ENCODE data around the gene TMEM200A.

TMEM200A gene

DNA sequence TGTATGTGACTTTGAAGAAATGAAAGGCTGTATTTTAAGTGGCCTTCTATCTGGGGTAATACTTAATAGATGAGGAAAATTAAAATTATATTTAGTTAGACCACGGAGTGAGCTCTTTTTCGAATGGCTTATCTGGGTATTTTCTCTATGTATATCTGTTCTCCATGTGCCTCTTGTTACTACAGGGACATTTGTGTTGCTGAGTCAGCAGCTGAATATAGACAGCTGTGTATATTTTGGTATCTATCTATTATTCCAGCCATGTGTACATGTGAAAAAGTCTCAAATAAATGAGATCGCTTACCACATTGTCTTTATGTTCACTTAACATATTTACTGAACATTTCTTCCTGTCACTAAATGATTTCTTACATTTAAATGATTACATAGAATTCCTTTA, 57.2 kb downstream of the TMEM200A start:
- no peak for DNase-seq

DNA sequence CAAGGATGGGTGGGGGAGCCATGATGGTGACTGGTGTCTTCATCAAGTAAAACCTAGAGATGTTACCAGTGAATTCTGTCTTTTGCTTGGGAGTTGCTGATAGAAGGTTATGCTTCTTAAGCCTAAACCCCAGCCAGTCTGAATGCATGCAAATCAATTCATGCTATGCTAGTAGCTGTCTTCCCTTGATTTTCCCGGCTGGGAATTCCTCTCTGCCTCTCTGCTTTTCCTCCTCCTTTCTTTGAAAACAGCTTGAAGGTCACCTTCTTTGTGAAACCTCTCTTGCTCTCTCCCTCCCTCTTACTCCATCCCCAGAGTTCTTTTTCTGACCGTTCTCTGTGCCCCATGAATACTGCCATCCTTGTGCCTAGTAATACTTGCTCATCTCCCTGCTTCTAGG, 58.9 kb downstream of the TMEM200A start:
- DNase-seq, result no peak

DNA sequence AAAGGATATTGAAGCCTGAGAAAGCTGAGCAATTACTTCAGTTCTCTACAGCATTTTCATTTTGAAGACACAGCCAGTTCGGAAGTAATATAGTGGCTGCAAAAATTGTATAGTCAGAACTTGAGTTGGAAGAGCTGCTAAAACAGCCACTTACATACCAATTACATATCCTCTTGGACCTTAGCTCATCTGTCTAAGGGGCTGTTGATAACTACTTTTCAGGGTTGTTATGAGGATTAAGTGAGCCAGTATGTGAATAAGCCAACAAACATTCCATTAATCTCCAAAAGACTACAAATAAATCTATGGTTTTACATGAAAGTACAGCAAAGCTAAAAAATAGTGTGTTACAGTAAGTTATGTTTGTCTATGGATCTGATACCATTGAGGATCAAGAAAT, 59.7 kb downstream of the TMEM200A start:
- DNase-seq, result no peak

DNA sequence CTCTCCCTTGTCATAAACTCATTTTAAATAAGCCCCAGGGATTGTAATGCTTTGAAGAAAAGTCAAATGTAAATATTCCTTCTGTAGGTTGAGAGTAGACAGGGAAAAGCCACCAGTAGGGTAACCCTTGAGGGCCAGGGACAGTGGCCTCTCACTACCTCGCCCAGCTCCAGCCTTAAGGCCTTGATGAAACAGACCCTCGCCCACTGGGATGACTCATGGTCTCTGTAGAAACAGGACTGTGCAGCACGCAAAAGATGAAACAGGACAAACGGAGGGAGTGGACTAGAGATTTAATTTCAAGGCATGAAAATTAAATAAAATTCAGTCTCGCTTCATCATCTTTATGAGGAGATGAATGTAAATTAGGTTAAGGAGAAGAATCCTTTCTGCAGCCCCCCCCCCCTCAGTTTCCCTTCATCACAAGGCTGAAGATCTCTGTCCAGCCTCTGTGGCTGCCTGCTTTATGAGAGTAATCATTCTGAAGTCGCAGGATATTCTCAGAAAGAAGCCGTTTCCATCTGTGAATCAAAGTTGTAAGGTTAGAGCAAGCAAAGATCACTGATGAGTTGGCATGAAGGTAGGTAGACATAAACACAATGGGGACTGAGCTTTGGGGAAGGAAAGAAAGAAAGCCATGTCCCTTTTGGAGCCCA, 60.4 kb downstream of the TMEM200A start:
- DNase-seq, result no peak

DNA sequence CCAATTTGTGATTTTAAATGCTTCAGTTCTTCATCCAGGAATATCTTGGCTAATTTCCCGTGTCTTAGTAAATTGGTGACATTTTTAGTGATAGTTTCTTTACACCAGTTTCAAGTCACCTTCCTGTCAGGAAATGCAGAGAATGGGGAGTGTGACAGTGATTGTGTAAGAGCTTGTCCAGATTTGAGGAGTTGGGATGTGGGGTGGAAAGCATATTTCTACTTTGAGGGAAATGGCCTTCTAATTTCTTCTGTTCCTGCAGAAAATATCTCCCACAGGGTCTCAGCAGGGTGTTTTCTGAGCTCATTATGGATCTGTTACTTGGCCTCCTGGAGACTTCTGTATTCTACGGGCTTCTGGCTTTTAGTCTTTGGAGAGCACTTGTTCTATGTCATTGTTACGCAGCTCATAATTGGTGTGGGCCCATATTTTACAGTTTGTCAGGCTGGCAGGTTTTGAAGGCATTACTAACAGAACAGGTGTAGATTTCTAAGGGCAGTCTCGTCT, 65.6 kb downstream of the TMEM200A start:
- no peak for DNase-seq

DNA sequence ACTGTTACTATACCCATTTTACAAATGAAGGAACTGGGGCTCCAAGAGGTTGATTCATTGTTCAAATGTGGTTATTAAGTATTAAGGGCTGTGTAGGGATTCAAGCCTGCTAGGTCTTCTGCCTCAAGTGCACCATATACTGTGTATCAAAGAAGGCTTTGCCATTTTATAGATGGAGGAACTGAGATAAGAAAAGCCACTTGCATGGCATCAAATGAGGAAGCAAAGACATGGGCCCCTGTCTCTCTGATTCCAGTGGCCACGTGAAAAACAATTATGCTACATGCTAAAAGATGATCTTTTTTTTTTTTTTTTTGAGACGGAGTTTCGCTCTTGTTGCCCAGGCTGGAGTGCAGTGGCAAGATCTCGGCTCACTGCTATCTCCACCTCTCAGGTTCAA, 67.0 kb downstream of the TMEM200A start:
- no peak for DNase-seq

DNA sequence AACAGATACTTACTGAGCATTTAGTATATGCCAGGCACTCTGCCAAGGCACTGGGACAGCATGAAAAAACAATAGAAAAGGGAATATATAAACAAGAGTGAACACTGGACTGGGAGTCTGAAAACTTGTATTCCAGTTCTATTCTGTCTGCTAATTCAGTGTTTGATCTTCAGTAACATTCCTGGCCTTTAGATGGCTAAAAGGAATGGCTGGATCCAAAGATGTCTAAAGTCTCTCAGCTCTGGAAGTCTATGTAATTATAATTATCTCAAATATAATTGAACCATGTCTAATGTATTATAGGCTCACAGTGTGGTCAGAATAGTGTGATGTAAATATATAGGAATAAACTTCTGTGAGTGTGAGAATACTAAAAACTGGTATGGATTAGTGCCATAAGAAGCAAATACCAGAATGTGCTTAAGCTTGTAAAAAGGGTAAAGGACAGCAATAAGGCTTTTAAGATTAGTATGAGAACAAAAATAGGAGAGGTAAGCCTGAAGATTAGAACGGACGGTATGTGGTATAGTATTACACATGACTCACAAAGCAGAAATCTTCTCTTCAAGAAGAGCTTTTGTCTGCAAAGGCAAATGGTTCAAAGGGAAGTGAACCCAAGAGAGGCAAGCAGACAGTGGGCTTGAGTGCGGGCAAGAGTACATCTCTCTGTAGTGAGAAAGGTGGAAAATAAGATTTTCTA, 68.5 kb downstream of the TMEM200A start:
- no peak for DNase-seq

DNA sequence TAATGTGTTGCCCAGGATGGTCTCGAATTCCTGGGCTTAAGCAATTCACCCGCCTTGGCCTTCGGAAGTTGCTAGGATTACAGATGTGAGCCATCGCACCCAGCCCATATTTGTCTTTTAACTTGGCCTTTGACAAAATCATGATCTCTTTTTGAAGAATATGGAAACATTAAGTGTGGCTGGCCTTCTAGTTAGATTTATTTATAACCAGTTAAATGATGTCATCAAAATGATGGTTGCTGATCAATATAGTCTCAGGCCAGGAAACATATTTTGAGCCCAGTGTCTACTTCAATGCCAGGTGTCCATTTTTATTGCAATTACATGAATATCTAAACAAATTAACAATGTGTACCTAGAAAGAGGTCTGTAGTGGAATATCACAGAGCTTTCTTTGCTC, 69.4 kb downstream of the TMEM200A start:
- DNase-seq, result no peak

DNA sequence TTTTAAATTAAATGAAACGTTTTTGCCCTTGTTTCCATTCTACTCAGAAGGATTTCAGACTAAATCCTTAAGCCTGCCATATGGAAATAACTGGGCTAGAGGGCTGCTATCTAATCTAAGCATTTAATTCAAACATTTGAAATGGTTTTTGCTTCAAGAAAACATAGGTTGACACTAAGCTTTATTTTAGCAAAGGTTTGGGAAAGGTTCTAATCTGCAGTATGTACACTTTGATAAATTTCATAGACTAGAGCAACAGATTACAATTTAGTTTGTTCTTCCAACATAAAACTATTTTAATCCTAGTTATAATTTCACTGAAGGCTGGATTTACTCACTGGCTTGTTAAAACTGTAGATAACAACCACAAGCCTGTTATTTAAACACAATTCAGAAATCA, 72.1 kb downstream of the TMEM200A start:
- no peak for DNase-seq

DNA sequence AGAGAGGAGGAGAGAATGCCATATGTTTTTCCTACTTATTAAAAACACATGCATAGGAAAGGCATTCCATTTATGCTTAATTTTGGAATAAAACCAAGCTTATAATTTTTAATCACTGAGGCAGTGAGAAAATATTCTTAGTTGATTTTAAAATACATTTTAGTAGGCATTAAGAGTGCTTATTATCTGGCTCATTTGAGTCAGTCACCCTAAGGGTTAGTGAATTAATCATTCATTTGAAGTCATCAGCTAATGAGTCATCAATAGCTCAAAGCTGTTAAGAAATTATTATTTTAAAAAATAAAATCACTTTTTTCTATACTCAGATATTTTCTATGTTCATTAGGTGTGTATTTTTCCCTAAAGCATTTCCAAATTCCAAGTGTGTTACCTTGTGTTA, 81.6 kb downstream of the TMEM200A start:
- no peak for DNase-seq

DNA sequence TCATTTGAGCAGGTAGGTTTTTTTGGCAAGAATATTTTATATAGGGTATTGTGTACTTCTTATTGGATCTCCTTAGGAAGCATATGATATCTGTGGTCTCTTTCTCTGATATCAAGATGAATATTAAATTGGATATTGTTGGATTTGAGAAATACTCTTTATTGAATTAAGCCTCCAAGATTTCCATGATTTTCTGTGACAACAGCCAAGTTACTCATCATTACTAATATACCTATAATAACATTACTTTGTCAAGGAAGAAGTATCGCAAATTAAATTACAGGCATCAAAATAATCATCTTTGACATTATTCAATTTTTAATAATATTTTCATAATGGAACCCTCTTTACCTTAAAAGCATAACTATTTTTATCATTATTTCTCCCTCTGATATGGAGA, 86.5 kb downstream of the TMEM200A start:
- DNase-seq, result no peak

DNA sequence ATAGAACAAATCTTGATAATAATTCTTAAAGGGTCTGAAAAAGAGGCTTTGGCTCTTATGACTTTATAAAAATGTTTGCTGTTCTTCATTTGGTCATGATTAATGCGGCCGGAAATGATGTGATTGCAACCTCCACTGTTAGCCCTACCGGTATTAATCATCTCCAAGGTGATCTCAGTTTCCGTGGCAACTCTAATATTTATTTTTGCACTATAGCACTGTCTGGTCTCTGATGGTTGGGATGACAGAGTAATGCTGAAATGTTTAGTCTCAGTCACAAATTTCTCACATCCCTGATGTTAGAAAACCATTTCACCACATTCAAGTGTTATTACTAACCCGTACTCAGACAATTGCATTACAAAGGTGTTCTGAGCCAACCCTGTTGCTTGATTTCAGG, 87.4 kb downstream of the TMEM200A start:
- no peak for DNase-seq

DNA sequence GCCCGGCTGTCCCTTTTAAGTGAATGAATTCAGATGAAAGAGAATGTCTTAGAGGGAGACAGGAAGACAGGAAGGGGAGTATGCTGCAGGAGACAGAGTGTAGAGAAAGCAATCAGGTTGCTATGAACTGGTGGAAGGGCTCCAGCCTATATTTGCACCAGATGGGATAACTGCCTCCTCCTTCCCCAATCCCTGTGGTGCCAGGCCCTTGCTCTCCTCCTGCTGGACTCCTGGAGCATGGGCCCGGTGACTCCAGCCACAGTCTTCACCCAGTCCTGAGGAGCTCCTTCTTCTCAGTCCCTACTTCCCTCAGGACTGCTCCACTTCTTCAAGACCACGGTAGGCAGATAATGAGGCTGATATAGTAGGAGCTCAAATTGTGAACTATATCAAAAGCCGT, 91.8 kb downstream of the TMEM200A start:
- no peak for DNase-seq

DNA sequence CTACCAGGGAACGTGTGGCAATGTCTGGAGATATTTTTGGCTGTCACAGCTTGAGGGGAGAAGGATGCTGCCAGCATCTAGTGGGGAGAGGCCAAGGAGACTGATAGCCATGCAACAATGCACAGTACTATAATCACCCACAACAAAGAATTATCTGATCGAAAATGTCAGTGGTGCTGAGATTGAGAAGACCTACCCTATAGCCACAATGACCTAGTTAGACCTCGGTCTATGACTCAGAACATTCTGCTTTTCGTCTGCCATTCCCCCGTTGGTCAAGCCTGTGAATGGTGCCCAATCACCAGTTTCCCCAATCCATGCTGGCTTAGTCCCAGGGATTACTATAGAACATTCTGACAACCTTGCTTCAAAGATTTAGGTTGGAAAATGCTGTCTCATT, 93.5 kb downstream of the TMEM200A start:
- no peak for DNase-seq

DNA sequence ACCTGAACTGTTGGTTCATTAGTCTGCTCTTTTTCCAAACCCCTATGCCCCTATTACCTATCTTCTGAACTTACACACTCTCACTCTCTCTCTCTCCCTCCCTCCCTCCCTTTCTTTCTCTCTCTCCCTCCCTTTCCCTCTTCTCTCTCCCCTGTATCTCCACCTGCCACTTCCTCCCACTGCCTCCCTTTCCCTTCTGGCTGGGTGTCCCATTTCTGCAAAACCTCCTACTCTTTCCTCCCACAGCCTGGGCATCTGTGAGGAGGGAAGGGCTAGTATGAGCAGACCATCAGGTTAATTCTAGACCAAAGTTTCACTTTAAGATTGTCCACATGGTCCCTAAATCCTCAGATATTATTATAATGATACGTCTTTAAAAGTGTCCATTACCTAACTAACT, 95.1 kb downstream of the TMEM200A start:
- no peak for DNase-seq

DNA sequence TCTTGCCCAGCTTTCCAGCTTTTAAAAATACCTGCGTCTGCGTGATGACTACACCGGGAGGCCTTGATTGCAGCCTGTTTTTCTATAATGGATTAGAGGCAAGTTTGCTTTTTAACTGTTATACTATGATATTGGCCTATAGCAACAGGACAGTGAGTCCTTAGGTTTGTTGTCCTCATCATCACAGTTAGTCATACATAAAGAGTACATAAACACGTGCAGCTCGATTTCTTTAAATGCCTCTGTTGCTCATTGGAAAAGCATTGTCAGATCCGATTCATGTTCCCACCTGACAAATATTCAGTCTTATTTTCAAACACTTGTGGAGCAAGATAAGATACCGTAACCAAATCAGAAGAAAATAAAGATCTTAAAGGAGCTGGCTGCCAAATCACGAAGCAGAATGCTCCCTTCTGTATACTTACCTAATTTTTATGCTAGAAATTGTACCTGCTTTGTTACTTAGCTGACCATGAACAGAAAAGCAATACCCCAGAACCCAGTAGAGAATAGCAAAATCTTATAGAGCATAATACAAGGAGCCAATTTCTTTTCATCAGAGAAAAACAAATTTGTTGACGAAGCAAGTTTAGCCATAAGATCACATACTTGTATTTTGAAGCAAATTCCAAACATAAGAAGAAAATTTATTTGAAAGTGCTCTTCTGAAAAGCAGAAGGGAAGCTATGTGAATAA, 100.4 kb downstream of the TMEM200A start:
- DNase-seq, result no peak

DNA sequence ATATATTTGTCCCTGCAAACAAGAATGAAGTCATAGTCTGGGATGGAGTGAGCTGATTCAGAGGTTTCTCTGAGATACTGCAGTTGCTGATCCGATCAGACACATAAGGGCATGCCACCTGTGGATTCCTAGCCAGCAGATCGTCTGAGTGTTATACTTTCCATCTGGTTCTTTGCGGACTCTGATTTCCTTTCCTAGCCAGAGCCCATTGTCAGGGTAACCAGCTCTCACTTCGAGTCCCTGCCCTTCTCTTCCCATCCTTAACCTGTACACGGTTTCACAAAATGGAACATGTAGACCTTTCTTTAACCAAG, 100.9 kb downstream of the TMEM200A start:
- no peak for DNase-seq

DNA sequence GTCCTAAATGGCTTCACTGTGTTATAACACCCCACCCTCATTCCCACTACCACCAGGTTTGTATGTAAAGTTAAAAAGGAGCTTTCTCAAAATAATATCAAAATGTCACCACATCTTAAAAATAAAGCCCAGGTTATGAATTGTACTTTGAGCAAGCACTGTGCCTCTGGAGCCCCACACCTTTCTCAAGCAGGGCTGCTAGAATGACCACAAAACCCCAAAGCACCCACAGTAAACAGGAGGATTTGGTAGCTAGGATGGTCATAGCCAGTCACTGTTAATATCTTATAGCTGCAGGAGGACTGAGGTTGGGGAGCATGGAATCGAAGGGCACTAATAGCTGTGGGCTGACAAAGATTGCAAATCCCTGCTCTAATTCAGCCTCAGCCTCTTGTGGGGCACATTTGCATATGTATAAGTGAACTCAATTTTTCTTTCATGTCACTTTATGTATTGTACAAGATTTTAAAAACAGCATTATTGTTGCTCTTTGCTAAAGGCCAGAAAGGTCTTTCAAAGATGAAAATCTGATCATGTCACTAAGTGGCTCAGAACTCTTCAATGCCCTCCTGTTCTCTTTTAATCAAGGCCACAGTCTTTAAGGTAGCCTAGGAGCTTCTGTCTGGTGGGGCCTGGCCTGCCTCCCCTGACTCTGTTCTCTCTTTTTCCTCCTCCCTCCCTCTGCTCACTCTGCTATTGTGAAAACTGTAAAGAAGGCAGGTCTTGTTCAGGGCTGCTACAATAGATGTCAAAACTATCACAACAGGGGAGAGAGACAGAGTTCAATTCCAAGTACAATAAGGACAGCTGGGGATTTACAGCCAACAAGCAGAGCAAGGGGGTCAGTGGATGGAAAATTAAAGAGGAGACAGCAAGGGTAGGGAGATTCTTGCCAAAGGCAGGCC, 101.6 kb downstream of the TMEM200A start:
- no peak for DNase-seq

DNA sequence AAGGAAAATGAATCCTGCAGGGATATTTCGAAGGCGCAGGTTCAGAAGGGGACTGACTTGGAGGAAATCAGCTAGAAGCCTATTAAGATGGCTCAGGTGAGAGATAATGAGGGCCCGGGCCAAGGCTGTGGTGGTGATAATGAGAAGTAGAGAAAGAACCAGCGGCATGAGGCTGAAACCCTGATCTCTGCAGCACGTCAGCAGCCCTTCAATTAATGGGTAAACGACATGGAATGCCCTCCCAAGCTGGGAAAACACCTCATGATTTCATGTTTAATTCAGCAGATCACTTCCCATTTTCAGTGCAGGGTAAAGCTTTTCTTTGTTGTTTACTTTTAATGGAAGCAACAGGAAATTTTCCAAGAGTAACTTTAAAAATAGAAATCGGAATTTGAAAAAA, 104.9 kb downstream of the TMEM200A start:
- no peak for DNase-seq

DNA sequence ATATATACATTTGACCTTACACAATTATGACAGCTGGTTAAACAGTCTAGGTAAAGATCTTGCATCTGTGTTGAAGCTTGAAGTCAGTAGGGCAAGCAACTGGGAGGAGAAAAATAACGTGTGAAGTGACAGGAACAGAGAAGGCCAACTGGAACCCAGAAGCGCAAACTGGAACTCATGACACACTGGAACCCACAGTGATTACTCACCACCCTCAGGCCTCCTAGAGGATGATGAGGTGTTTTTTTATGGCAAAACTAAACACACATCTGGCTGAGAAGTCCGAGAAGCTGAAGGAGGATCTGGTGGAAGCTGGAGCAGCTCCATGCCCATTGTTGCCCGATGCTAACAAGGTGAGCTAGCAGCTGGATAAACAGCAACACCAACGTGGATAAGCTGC, 108.1 kb downstream of the TMEM200A start:
- no peak for DNase-seq

DNA sequence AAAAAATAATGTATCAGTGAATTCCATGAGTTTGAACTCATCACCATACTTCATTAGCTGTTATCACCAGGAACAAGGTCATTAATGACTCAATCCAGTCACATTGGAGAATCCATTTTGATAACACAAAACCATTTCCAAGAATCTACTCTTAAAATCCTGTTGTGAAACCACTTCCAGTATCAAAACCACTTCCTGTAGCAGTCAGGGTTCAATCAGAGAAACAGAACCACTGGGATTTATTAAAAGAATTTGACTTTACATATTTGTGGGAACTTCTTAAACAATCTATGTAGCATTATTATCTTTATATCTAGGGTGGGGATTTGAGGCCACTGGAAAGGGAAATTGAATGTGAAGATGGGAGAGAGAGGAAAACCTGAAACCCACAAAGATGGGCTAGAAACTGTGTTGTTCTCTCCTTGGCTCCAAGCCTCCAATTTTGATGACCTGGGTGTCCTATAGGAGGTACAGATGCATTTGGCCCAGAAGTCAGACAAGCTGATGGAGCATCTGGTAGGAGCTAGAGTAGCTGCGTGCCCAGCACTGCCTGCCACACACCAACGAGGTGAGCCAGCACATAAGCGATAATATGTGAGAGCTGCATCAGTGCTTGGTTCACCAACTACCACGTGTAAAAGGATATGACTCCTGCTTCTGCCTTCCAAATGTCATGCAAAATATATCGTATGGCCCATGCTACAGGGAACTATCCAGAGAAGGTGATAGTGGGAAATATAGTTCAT, 117.0 kb downstream of the TMEM200A start:
- DNase-seq, result no peak

Data from nucleus accumbens (tissue), 56 donors.